ENCODE measurements around the gene LIN9. TPM values are rescaled to one million over a fixed set of nuclear protein-coding genes. Genes with fewer than 3 reads are reported as not detected.
A peak's percentile ranks its signal among the peaks of the same experiment; 100 is the strongest.

The LIN9 gene
- total and polyA plus RNA-seq, 2 of the 8 experiments (the other 6 are each of a cell fraction or from before 2014, with no cell fraction given), result 5.6 to 12.6 TPM

GRCh38 chr1:226223786-226224244 is 85.1 kb downstream of the LIN9 start (continued):
- TF ChIP-seq EP300 (IDR thresholded peaks at IDR 0.05; ENCODE audit: borderline replicate concordance in 1 of 2, low read depth in 2 of 2, low read length in 2 of 2) (no peak), EGR1 (IDR thresholded peaks at IDR 0.05; ENCODE audit: borderline replicate concordance, low read depth, low read length) (no peak), CHD1 (IDR thresholded peaks at IDR 0.05; ENCODE audit: low read depth, low read length) (no peak), RXRA (IDR thresholded peaks at IDR 0.05; ENCODE audit: insufficient read depth, low read depth, low read length) (no peak), CREB1 (IDR thresholded peaks at IDR 0.05) (peak; percentile 86), NRF1 (IDR thresholded peaks at IDR 0.05; ENCODE audit: low read depth, low read length) (no peak), CTCF (IDR thresholded peaks at IDR 0.05; ENCODE audit: control extremely low read depth in 1 of 3, insufficient read depth in 1 of 3, low read depth in 1 of 3, low read length in 3 of 3) (peak; percentile 23 to 41 (median 34); a peak in 3 of 4 replicates), ATF2 (IDR thresholded peaks at IDR 0.05; ENCODE audit: low read length) (no peak), KDM5A (IDR thresholded peaks at IDR 0.05; ENCODE audit: low read length) (no peak), SAP30 (IDR thresholded peaks at IDR 0.05; ENCODE audit: insufficient read depth, insufficient replicate concordance, low read length) (no peak), SP1 (IDR thresholded peaks at IDR 0.05; ENCODE audit: low read depth, low read length) (no peak), MAFK (IDR thresholded peaks at IDR 0.05; ENCODE audit: low read depth, low read length) (no peak), RNF2 (IDR thresholded peaks at IDR 0.05; ENCODE audit: borderline replicate concordance, low read depth, low read length, missing control alignments, poor library complexity, severe bottlenecking) (no peak), HDAC6 (IDR thresholded peaks at IDR 0.05; ENCODE audit: low read depth, low read length) (no peak), EZH2 (IDR thresholded peaks at IDR 0.05; ENCODE audit: low read depth, low read length, severe bottlenecking) (peak; percentile 53), E2F6 (IDR thresholded peaks at IDR 0.05) (peak; percentile 37; the same call in 1 of the 2 replicates), RBBP5 (IDR thresholded peaks at IDR 0.05; ENCODE audit: borderline replicate concordance, low read depth, low read length) (peak; percentile 75; the same call in 1 of the 2 replicates), CTBP2 (IDR thresholded peaks at IDR 0.05; ENCODE audit: borderline replicate concordance, insufficient read depth, insufficient read length, low read length) (no peak)

Measured in H1 (cell line).